ENCODE measurements around the gene NIM1K. TPM values are rescaled to one million over a fixed set of nuclear protein-coding genes. Genes with fewer than 3 reads are reported as not detected.
"Not testable (repeated sequence)": the region's sequence is repeated elsewhere in the genome, so short reads cannot be mapped to it uniquely, and the experiment has no call there.

NIM1K gene
- total RNA-seq, 1 donor = 0.43 TPM

- TF ChIP-seq CTCF (IDR thresholded peaks at IDR 0.05; ENCODE audit: insufficient read depth, low read depth, low read length) = no peak
- no peak overlapping the region for H3K4me3 ChIP-seq (ENCODE audit: low read depth, low read length)
- no peak for DNase-seq (ENCODE audit: low read depth)
These were observed 41.3 kb upstream of the NIM1K start for GRCh38 chr5:43150748-43151147.

- H3K4me3 ChIP-seq (ENCODE audit: low read depth, low read length) = no peak overlapping the region
- peak; percentile 39 for DNase-seq (ENCODE audit: low read depth)
- no peak for TF ChIP-seq CTCF (IDR thresholded peaks at IDR 0.05; ENCODE audit: insufficient read depth, low read depth, low read length)
These were observed 39.1 kb upstream of the NIM1K start for GRCh38 chr5:43152946-43153345.

- no peak for DNase-seq (ENCODE audit: low read depth)
- no peak for TF ChIP-seq CTCF (IDR thresholded peaks at IDR 0.05; ENCODE audit: insufficient read depth, low read depth, low read length)
These were observed 37.6 kb upstream of the NIM1K start for GRCh38 chr5:43154469-43154868.

GRCh38 chr5:43155394-43156096 lies 36.5 kb upstream of the NIM1K start:
- TF ChIP-seq CTCF (IDR thresholded peaks at IDR 0.05; ENCODE audit: insufficient read depth, low read depth, low read length) = no peak
- no peak for DNase-seq (ENCODE audit: low read depth)
- no peak overlapping the region for H3K4me3 ChIP-seq (ENCODE audit: low read depth, low read length)

More at GRCh38 chr5:43154469-43154868, 37.6 kb upstream of the NIM1K start:
- H3K4me3 ChIP-seq (ENCODE audit: low read depth, low read length) = no peak overlapping the region

GRCh38 chr5:43156388-43156787 lies 35.6 kb upstream of the NIM1K start:
- H3K4me3 ChIP-seq (ENCODE audit: low read depth, low read length) = no peak overlapping the region
- peak; percentile 24 for DNase-seq (ENCODE audit: low read depth)
- TF ChIP-seq CTCF (IDR thresholded peaks at IDR 0.05; ENCODE audit: insufficient read depth, low read depth, low read length) = no peak

GRCh38 chr5:43157068-43157467 lies 35.0 kb upstream of the NIM1K start:
- H3K4me3 ChIP-seq (ENCODE audit: low read depth, low read length) = no peak overlapping the region
- DNase-seq (ENCODE audit: low read depth) = no peak
- no peak for TF ChIP-seq CTCF (IDR thresholded peaks at IDR 0.05; ENCODE audit: insufficient read depth, low read depth, low read length)

GRCh38 chr5:43161244-43161643 lies 30.8 kb upstream of the NIM1K start:
- no peak overlapping the region for H3K4me3 ChIP-seq (ENCODE audit: low read depth, low read length)
- no peak for DNase-seq (ENCODE audit: low read depth)
- no peak for TF ChIP-seq CTCF (IDR thresholded peaks at IDR 0.05; ENCODE audit: insufficient read depth, low read depth, low read length)

- H3K4me3 ChIP-seq (ENCODE audit: low read depth, low read length); DNase-seq (ENCODE audit: low read depth): not testable (repeated sequence)
These were observed 27.2 kb upstream of the NIM1K start for GRCh38 chr5:43164801-43165200.
